CD4-positive, alpha-beta T cell (primary cell): Measurements from ENCODE around the gene CELF4. TPM values are rescaled to one million over a fixed set of nuclear protein-coding genes. Genes with fewer than 3 reads are reported as not detected.

Source experiments
- ATAC-seq: fragments of 200-7000 bp; cut with Tn5 transposase; one replicate; pipeline ENCODE4 v1.10.0; 2022; ENCODE audit warnings: mild to moderate bottlenecking; ENCODE audit not compliant: poor library complexity
- CTCF ChIA-PET: fragments of 350-600 bp; sonication (Branson Sonifier 250); formaldehyde crosslinking; loops from one replicate; lab custom pipeline; 2021; ENCODE audit warnings: antibody characterized with exemption, inconsistent platforms; lab: Charles Lee
- POLR2A ChIA-PET: fragments of 350-600 bp; sonication (Branson Sonifier 250); formaldehyde crosslinking; loops from one replicate; lab custom pipeline; 2021; ENCODE audit warnings: antibody characterized with exemption, inconsistent platforms; lab: Charles Lee
- DNase-seq, 14 experiments: peaks; one replicate each; pipeline ENCODE4 v3.0.0-alpha.2; 2013 to 2020; ENCODE audit warnings: mixed read lengths in 2 of 14
- H3K27ac ChIP-seq, 2 donors: one replicate each; pipeline versions ENCODE4 v1.5.1 to v1.7.0; 2013; ENCODE audit warnings: low read length in 2 of 2, low read depth in 1 of 2, mild to moderate bottlenecking in 1 of 2
- H3K27me3 ChIP-seq, 2 experiments: 1 replicate in 1 of 2; 2 replicates in 1 of 2; pipeline versions ENCODE4 v1.6.1 to v1.7.0; 2013; ENCODE audit warnings: low read length in 2 of 2, control low read depth in 1 of 2, mild to moderate bottlenecking in 1 of 2, moderate library complexity in 1 of 2; ENCODE audit not compliant: insufficient read depth in 2 of 2, control insufficient read depth in 1 of 2
- H3K36me3 ChIP-seq: one replicate; pipeline ENCODE4 v1.6.1; 2013; ENCODE audit warnings: low read length, control low read depth; ENCODE audit not compliant: insufficient read depth
- H3K4me1 ChIP-seq: one replicate; pipeline ENCODE4 v1.6.1; 2013; ENCODE audit warnings: low read length, control low read depth; ENCODE audit not compliant: insufficient read depth
- H3K4me3 ChIP-seq: one replicate; pipeline ENCODE4 v1.5.1; 2013; ENCODE audit warnings: mild to moderate bottlenecking, low read length, moderate library complexity
- H3K9me3 ChIP-seq, 2 experiments: 1 replicate in 1 of 2; 2 replicates in 1 of 2; pipeline versions ENCODE4 v1.6.1 to v1.7.0; 2013; ENCODE audit warnings: low read length in 2 of 2, mild to moderate bottlenecking in 2 of 2, control low read depth in 1 of 2, moderate library complexity in 1 of 2; ENCODE audit not compliant: control insufficient read depth in 1 of 2, insufficient read depth in 1 of 2
- H3K27ac Mint-ChIP-seq: one replicate; pipeline ENCODE4 v1.8.0; 2020; ENCODE audit warnings: mixed read lengths
- H3K27me3 Mint-ChIP-seq: one replicate; pipeline ENCODE4 v1.8.0; 2021; ENCODE audit warnings: mixed read lengths
- H3K36me3 Mint-ChIP-seq: one replicate; pipeline ENCODE4 v1.8.0; 2021; ENCODE audit warnings: low read depth, mixed read lengths
- H3K4me1 Mint-ChIP-seq: one replicate; pipeline ENCODE4 v1.8.0; 2021; ENCODE audit warnings: low read depth, mixed read lengths
- H3K4me3 Mint-ChIP-seq: one replicate; pipeline ENCODE4 v1.8.0; 2020; ENCODE audit warnings: mild to moderate bottlenecking, mixed read lengths
- H3K9me3 Mint-ChIP-seq: one replicate; pipeline ENCODE4 v1.8.0; 2020; ENCODE audit warnings: mixed read lengths
- intact Hi-C, 2 experiments: fragments of 100-400 bp; cut with DNase I in 1 of 2; cut with micrococcal nuclease in 1 of 2; formaldehyde crosslinking; loops; one replicate each; pipeline versions ENCODE4 v1.15.1 to v1.9.0; 2023 to 2025; cut with DNase I, micrococcal nuclease
- total RNA-seq, 174 experiments: library from RNA in 2 of 174; stranded (reverse) in 2 of 174; gene quantifications; one replicate each; pipeline ENCODE4 v1.2.3 and lab custom pipeline; 2021 to 2026
- TF ChIP-seq, protein P1 (sequence below): fragments of 200-600 bp; IDR thresholded peaks from one replicate; pipeline ENCODE4 v1.8.0; 2022; ENCODE audit warnings: antibody characterized with exemption, mild to moderate bottlenecking

CELF4 gene
- total RNA-seq, 2 experiments from 2014 or later: not detected

DNA sequence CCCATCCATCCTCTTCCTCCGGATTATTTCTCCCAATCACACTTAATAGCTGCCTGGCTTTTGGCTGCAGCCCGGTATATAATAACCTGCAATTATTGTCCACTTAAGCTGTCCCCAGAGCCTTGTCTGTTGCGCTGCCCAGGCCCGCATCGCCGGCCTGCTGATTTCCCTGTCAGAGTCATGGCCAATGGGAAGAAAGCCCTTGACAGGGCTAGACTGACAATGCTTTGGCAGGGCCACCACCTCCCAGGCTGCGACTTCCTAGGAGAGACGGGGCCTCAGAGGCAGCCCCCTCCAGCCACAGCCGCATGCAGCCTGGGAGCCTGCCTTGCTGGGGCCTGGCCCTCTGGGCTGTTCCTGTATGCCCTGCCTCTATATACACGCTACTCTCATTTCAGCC, 10.0 kb upstream of the CELF4 start:
- POLR2A ChIA-PET: no interaction called here
- CTCF ChIA-PET: no interaction called here

DNA sequence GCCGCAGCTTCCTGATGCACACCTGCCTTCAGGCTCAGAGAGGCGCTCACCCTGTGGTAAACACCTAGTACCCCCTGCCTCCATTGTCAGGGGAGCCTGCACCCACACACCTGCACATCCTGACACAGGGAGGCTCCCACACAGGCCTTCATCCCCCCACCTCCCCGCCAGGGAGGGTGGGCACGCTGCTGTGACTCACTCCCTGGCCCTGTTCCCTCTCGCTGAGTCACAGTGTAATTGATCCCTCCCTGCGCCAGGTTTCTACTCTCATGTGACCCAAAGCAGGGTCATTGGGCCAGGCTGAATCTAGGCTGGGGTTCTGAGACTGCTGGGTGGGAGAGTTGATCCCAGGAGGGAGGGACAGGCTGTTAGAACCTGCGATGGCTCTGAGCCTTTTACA, 8.5 kb upstream of the CELF4 start:
- DNase-seq (no peak), ATAC-seq (no peak)
- Mint-ChIP-seq H3K27ac (no peak overlapping the region), H3K4me1 (no peaks in the 10 kb centered on the region), H3K27me3 (peaks cover 37% of the 10 kb centered on the region), H3K9me3 (no peaks in the 10 kb centered on the region), H3K4me3 (no peak overlapping the region), H3K36me3 (no peaks in the 10 kb centered on the region)
- Histone ChIP-seq H3K9me3 (peaks cover 0 to 8% of the 10 kb centered on the region in 2 experiments), H3K4me3 (no peak overlapping the region), H3K4me1 (no peaks in the 10 kb centered on the region), H3K27ac (no peak overlapping the region), H3K36me3 (no peaks in the 10 kb centered on the region), H3K27me3 (peaks cover 13 to 18% of the 10 kb centered on the region in 2 experiments)
- intact Hi-C loops: no loop called here
- POLR2A ChIA-PET: no interaction called here
- TF ChIP-seq, protein P1, sequence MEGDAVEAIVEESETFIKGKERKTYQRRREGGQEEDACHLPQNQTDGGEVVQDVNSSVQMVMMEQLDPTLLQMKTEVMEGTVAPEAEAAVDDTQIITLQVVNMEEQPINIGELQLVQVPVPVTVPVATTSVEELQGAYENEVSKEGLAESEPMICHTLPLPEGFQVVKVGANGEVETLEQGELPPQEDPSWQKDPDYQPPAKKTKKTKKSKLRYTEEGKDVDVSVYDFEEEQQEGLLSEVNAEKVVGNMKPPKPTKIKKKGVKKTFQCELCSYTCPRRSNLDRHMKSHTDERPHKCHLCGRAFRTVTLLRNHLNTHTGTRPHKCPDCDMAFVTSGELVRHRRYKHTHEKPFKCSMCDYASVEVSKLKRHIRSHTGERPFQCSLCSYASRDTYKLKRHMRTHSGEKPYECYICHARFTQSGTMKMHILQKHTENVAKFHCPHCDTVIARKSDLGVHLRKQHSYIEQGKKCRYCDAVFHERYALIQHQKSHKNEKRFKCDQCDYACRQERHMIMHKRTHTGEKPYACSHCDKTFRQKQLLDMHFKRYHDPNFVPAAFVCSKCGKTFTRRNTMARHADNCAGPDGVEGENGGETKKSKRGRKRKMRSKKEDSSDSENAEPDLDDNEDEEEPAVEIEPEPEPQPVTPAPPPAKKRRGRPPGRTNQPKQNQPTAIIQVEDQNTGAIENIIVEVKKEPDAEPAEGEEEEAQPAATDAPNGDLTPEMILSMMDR: no peak
- CTCF ChIA-PET: no interaction called here

More for the DNA sequence above, 10.0 kb upstream of the CELF4 start:
- Histone ChIP-seq H3K9me3 (peaks cover 0 to 8% of the 10 kb centered on the region in 2 experiments), H3K36me3 (no peaks in the 10 kb centered on the region), H3K27ac (no peak overlapping the region), H3K4me3 (no peak overlapping the region), H3K4me1 (no peaks in the 10 kb centered on the region), H3K27me3 (peaks cover 5% of the 10 kb centered on the region in 2 experiments)
- Mint-ChIP-seq H3K36me3 (no peaks in the 10 kb centered on the region), H3K27me3 (peaks cover 37% of the 10 kb centered on the region), H3K9me3 (peaks cover 3% of the 10 kb centered on the region), H3K4me1 (no peaks in the 10 kb centered on the region), H3K4me3 (no peak overlapping the region), H3K27ac (no peak overlapping the region)
- no peak for DNase-seq
- ATAC-seq: no peak
- TF ChIP-seq, protein P1: no peak
- intact Hi-C loops: no loop called here

- H3K27me3 Mint-ChIP-seq: peaks cover 51% of the 10 kb centered on the region
- POLR2A ChIA-PET: no interaction called here
- TF ChIP-seq, protein P1: no peak
- intact Hi-C loops: no loop called here
- Histone ChIP-seq H3K27me3 (peaks cover 26 to 30% of the 10 kb centered on the region in 2 experiments), H3K36me3 (no peaks in the 10 kb centered on the region), H3K27ac (no peak overlapping the region), H3K9me3 (peaks cover 0 to 5% of the 10 kb centered on the region in 2 experiments), H3K4me3 (no peak overlapping the region), H3K4me1 (peaks cover under 1% of the 10 kb centered on the region)
- no peaks in the 10 kb centered on the region for H3K9me3 Mint-ChIP-seq
- CTCF ChIA-PET: no interaction called here
- H3K36me3 Mint-ChIP-seq: no peaks in the 10 kb centered on the region
- ATAC-seq (no peak), DNase-seq (no peak)
- H3K4me3 Mint-ChIP-seq: no peak overlapping the region
- peaks cover 6% of the 10 kb centered on the region for H3K4me1 Mint-ChIP-seq
- no peak overlapping the region for H3K27ac Mint-ChIP-seq
Observed at GRCh38 chr18:37572736-37573135, 7.1 kb upstream of the CELF4 start.
